GM12878 (cell line): ENCODE results near the gene HK3. TPM values are rescaled to one million over a fixed set of nuclear protein-coding genes. Genes with fewer than 3 reads are reported as not detected.

Source experiments
- ATAC-seq: fragments of 200-7000 bp; cut with Tn5 transposase; 3 replicates; pipeline ENCODE4 v1.9.1; 2020; ENCODE audit warnings: mild to moderate bottlenecking, moderate library complexity
- BruUV-seq: library from RNA; stranded (reverse); fragments of 400-500 nt; replicated peaks from 2 replicates; lab custom pipeline; 2021; lab: Mats Ljungman, UMichigan
- CTCF ChIA-PET: fragments of 300-600 bp; sonication (Branson Sonifier 250); formaldehyde crosslinking; extraction: SDS; loops from one replicate; lab custom pipeline; 2021; ENCODE audit warnings: inconsistent platforms; lab: Yijun Ruan, JAX
- POLR2A ChIA-PET: fragments of 350-600 bp; formaldehyde crosslinking; extraction: SDS; loops from one replicate; lab custom pipeline; 2021; ENCODE audit warnings: inconsistent platforms; lab: Charles Lee
- RAD21 ChIA-PET: fragments of 300-600 bp; sonication (Branson Sonifier 250); formaldehyde crosslinking; loops from one replicate; lab custom pipeline; 2023; ENCODE audit warnings: antibody characterized with exemption; ENCODE audit not compliant: unreplicated experiment; lab: Charles Lee
- SMC1A ChIA-PET: fragments of 300-600 bp; sonication (Branson Sonifier 250); formaldehyde crosslinking; loops from one replicate; lab custom pipeline; 2023; ENCODE audit not compliant: unreplicated experiment, uncharacterized antibody; lab: Charles Lee
- DNase-seq: peaks from one replicate; pipeline ENCODE4 v3.0.0-alpha.2; 2011; ENCODE audit warnings: low read depth, low spot score
- FAIRE-seq: peaks from 3 replicates; lab custom pipeline; 2011; peaks lifted over from hg19 to GRCh38; lab: Jason Lieb, UNC
- H2AFZ ChIP-seq: 2 replicates; pipeline ENCODE4 v1.6.0; 2011; ENCODE audit warnings: low read depth, low read length, control low read depth; ENCODE audit not compliant: control insufficient read depth
- H3K27ac ChIP-seq: 2 replicates; pipeline ENCODE4 v1.5.1; 2011; ENCODE audit warnings: control low read depth; ENCODE audit not compliant: control insufficient read depth, insufficient read depth
- H3K27me3 ChIP-seq, 2 experiments: replicated peaks in 1 of 2; 2 replicates each; pipeline versions ENCODE4 v1.6.0 to v1.6.1; 2011; ENCODE audit warnings: low read length in 1 of 2; ENCODE audit not compliant: control insufficient read depth in 2 of 2, insufficient read depth in 2 of 2
- H3K36me3 ChIP-seq, 2 experiments: 2 replicates each; pipeline ENCODE4 v1.5.1; 2011; ENCODE audit warnings: low read length in 1 of 2; ENCODE audit not compliant: control insufficient read depth in 2 of 2, insufficient read depth in 2 of 2
- H3K4me1 ChIP-seq: 2 replicates; pipeline ENCODE4 v1.6.1; 2011; ENCODE audit warnings: mild to moderate bottlenecking, low read length, moderate library complexity, mixed read lengths; ENCODE audit not compliant: control insufficient read depth, insufficient read depth
- H3K4me2 ChIP-seq: 2 replicates; pipeline ENCODE4 v1.6.0; 2011; ENCODE audit warnings: control low read depth; ENCODE audit not compliant: control insufficient read depth, insufficient read depth
- H3K4me3 ChIP-seq: fragments of 200-600 bp; sonication (generic); 2 replicates; pipeline ENCODE4 v1.5.1; 2016
- H3K79me2 ChIP-seq: 2 replicates; pipeline ENCODE4 v1.6.0; 2011; ENCODE audit warnings: low read length; ENCODE audit not compliant: control insufficient read depth, insufficient read depth
- H3K9ac ChIP-seq: 2 replicates; pipeline ENCODE4 v1.8.0; 2011; ENCODE audit warnings: low read length, control low read depth, mixed read lengths; ENCODE audit not compliant: control insufficient read depth, insufficient read depth
- H3K9me3 ChIP-seq: replicated peaks from 3 replicates; pipeline ENCODE4 v1.5.1; 2011; ENCODE audit warnings: mild to moderate bottlenecking, low read length; ENCODE audit not compliant: control insufficient read depth, insufficient read depth
- H4K20me1 ChIP-seq: 2 replicates; pipeline ENCODE4 v1.6.0; 2011; ENCODE audit not compliant: control insufficient read depth, insufficient read depth
- CBX3 ChIP-seq: fragments of 200-600 bp; sonication (generic); IDR thresholded peaks from 2 replicates; pipeline ENCODE4 v1.6.1; 2016; ENCODE audit warnings: low read depth, borderline replicate concordance
- CBX5 ChIP-seq: sonication (generic); IDR thresholded peaks from 2 replicates; pipeline ENCODE4 v1.6.1; 2016; ENCODE audit warnings: low read depth, moderate library complexity, mild to moderate bottlenecking, inconsistent platforms
- FOXK2 ChIP-seq: fragments of 450-650 bp; IDR thresholded peaks from 2 replicates; pipeline ENCODE4 v1.6.1; 2017; ENCODE audit warnings: mild to moderate bottlenecking, moderate library complexity
- KDM1A ChIP-seq: fragments of 200-600 bp; sonication (generic); IDR thresholded peaks from 2 replicates; pipeline ENCODE4 v1.6.1; 2016; ENCODE audit warnings: borderline replicate concordance
- MTA2 ChIP-seq: fragments of 450-650 bp; IDR thresholded peaks from 2 replicates; pipeline ENCODE4 v1.6.1; 2016; ENCODE audit warnings: low read depth, mild to moderate bottlenecking, moderate library complexity
- SIN3A ChIP-seq: IDR thresholded peaks from 2 replicates; pipeline ENCODE4 v1.6.1; 2012; ENCODE audit warnings: low read depth, low read length, improper control_type of control experiment
- SMAD5 ChIP-seq: IDR thresholded peaks from 2 replicates; pipeline ENCODE4 v1.6.1; 2016; ENCODE audit warnings: antibody characterized with exemption, low read depth
- SUZ12 ChIP-seq: fragments of 200-600 bp; sonication (generic); IDR thresholded peaks from one replicate; pipeline ENCODE4 v1.6.1; 2018; ENCODE audit warnings: antibody characterized with exemption, mild to moderate bottlenecking; ENCODE audit not compliant: unreplicated experiment
- USF1 ChIP-seq: IDR thresholded peaks from 2 replicates; pipeline ENCODE4 v1.6.1; 2011; ENCODE audit warnings: borderline replicate concordance, low read depth, mild to moderate bottlenecking, moderate library complexity, mixed read lengths, low read length; ENCODE audit not compliant: insufficient read depth; ENCODE audit errors: extremely low read length
- ZBTB33 ChIP-seq: fragments of 450-650 bp; IDR thresholded peaks from 2 replicates; pipeline ENCODE4 v1.6.1; 2017; ENCODE audit warnings: mild to moderate bottlenecking
- WGBS: methylation state at CpG from one replicate; pipeline ENCODE4 v1.1.6; 2016; ENCODE audit warnings: low lambda C conversion rate; ENCODE audit not compliant: insufficient replicate concordance, insufficient coverage; ENCODE audit errors: missing lambda C conversion rate; 5-methylcytosine and 5-hydroxymethylcytosine counted together
- in situ Hi-C: fragments of 300-500 bp; cut with MboI; formaldehyde crosslinking; loops from 9 replicates; pipeline ENCODE4 v1.14.3; 2018; ENCODE audit warnings: mixed read lengths
- intact Hi-C: fragments of 100-400 bp; cut with micrococcal nuclease; formaldehyde crosslinking; loops from one replicate; pipeline ENCODE4 v1.14.2; 2022; ENCODE audit not compliant: unreplicated experiment
- polyA plus RNA-seq, 11 experiments: library from polyadenylated mRNA; depleted of rRNA in 4 of 11; unstranded in 6 of 11; stranded (reverse) in 5 of 11; fragments of >200 nt; fragmentation: Nextera tagmentation in 4 of 11; fragmentation: Illumina TruSeq in 1 of 11; extraction: Ambion mirVana in 4 of 11; extraction: Trizol in 1 of 11; gene quantifications; 1 replicate in 1 of 11; 2 replicates in 10 of 11; pipeline versions ENCODE4 v1.2.1 to v1.2.3, GENCODE V29; 2011 to 2016; ENCODE audit warnings: inconsistent platforms in 2 of 11, missing spikeins in 2 of 11, low read depth in 1 of 11
- total RNA-seq, 4 experiments: library from RNA; depleted of rRNA in 3 of 4; stranded (reverse); fragments of >200 nt in 3 of 4; fragmentation: Illumina TruSeq in 1 of 4; extraction: Trizol in 1 of 4; gene quantifications; 2 replicates each; pipeline versions ENCODE4 v1.2.1 to v1.2.3, GENCODE V29; 2013 to 2021

Gene HK3
- total and polyA plus RNA-seq, 10 of the 15 experiments (the other 5 are each of a cell fraction or from before 2014, with no cell fraction given) = 0.13 to 1.3 (median 0.26) TPM; not detected in 4

DNA sequence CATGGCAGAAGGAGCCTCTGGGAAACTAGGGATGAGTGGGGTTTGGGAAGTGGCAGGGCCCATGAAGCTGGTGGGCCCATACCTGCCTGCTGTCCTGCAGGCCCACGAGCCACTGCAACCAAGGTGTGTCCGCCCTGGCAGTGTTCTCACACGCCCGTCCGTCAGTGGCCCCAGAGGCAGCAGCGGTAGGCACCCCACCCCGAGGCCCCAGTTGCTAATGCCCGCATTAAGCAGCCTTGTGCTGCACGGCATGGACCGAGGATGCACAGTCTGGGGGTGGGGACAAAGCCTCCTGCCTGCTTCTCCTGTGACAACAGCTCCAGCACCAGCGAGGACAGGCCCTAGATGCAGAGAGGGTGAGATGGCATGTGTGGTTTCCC is 41.3 kb downstream of the HK3 start:
- intact Hi-C loops (no loop called here), in situ Hi-C loops (no loop called here)
- Histone ChIP-seq H4K20me1 (no peaks in the 10 kb centered on the region), H3K4me2 (no peak overlapping the region), H3K36me3 (no peaks in the 10 kb centered on the region), H3K27me3 (peaks cover 0 to 3% of the 10 kb centered on the region in 2 experiments), H3K9me3 (no peaks in the 10 kb centered on the region), H2AFZ (no peak overlapping the region), H3K4me1 (no peaks in the 10 kb centered on the region), H3K79me2 (no peaks in the 10 kb centered on the region), H3K4me3 (no peak overlapping the region), H3K9ac (no peak overlapping the region), H3K27ac (no peak overlapping the region)
- FAIRE-seq (no peak), DNase-seq (no peak), ATAC-seq (no peak)
- 23% methylated on average over 11 of the region's 11 CpGs for WGBS
- ChIA-PET RAD21 (interaction anchor here (0.9 kb wide), 1 partner anchor 197 kb away, joined by 3 read pairs; no protein-coding TSS in a partner anchor), POLR2A (no interaction called here), SMC1A (no interaction called here), CTCF (no interaction called here)
- TF ChIP-seq USF1 = no peak
- TF ChIP-seq FOXK2 = no peak
- TF ChIP-seq CBX3 = no peak
- no peak for TF ChIP-seq KDM1A
- TF ChIP-seq MTA2 = no peak
- no peak for TF ChIP-seq CBX5
- no peak for TF ChIP-seq ZBTB33
- TF ChIP-seq SMAD5 = no peak
- TF ChIP-seq SIN3A = no peak
- TF ChIP-seq SUZ12 = no peak
- no TSS peak for BruUV-seq
